ENCODE data around the gene MASP2.

DNA sequence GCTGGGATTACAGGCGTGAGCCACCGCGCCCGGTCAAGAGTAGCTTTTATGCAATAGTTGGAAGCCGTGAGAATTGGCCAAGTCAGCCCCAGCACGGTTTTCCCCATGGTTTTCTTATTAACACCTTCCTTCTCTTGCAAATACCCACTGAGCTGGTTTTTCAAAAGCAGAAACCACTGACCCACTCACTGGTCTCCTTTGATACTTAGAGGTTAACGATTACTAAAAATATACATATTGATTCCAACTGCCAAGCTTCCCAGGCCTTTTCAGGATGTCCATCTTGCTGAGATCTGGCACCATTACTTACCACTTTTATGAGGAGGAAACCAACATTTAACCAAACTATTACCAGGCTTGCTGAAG is 60.5 kb downstream of the MASP2 start:
- TF ChIP-seq, protein P1, sequence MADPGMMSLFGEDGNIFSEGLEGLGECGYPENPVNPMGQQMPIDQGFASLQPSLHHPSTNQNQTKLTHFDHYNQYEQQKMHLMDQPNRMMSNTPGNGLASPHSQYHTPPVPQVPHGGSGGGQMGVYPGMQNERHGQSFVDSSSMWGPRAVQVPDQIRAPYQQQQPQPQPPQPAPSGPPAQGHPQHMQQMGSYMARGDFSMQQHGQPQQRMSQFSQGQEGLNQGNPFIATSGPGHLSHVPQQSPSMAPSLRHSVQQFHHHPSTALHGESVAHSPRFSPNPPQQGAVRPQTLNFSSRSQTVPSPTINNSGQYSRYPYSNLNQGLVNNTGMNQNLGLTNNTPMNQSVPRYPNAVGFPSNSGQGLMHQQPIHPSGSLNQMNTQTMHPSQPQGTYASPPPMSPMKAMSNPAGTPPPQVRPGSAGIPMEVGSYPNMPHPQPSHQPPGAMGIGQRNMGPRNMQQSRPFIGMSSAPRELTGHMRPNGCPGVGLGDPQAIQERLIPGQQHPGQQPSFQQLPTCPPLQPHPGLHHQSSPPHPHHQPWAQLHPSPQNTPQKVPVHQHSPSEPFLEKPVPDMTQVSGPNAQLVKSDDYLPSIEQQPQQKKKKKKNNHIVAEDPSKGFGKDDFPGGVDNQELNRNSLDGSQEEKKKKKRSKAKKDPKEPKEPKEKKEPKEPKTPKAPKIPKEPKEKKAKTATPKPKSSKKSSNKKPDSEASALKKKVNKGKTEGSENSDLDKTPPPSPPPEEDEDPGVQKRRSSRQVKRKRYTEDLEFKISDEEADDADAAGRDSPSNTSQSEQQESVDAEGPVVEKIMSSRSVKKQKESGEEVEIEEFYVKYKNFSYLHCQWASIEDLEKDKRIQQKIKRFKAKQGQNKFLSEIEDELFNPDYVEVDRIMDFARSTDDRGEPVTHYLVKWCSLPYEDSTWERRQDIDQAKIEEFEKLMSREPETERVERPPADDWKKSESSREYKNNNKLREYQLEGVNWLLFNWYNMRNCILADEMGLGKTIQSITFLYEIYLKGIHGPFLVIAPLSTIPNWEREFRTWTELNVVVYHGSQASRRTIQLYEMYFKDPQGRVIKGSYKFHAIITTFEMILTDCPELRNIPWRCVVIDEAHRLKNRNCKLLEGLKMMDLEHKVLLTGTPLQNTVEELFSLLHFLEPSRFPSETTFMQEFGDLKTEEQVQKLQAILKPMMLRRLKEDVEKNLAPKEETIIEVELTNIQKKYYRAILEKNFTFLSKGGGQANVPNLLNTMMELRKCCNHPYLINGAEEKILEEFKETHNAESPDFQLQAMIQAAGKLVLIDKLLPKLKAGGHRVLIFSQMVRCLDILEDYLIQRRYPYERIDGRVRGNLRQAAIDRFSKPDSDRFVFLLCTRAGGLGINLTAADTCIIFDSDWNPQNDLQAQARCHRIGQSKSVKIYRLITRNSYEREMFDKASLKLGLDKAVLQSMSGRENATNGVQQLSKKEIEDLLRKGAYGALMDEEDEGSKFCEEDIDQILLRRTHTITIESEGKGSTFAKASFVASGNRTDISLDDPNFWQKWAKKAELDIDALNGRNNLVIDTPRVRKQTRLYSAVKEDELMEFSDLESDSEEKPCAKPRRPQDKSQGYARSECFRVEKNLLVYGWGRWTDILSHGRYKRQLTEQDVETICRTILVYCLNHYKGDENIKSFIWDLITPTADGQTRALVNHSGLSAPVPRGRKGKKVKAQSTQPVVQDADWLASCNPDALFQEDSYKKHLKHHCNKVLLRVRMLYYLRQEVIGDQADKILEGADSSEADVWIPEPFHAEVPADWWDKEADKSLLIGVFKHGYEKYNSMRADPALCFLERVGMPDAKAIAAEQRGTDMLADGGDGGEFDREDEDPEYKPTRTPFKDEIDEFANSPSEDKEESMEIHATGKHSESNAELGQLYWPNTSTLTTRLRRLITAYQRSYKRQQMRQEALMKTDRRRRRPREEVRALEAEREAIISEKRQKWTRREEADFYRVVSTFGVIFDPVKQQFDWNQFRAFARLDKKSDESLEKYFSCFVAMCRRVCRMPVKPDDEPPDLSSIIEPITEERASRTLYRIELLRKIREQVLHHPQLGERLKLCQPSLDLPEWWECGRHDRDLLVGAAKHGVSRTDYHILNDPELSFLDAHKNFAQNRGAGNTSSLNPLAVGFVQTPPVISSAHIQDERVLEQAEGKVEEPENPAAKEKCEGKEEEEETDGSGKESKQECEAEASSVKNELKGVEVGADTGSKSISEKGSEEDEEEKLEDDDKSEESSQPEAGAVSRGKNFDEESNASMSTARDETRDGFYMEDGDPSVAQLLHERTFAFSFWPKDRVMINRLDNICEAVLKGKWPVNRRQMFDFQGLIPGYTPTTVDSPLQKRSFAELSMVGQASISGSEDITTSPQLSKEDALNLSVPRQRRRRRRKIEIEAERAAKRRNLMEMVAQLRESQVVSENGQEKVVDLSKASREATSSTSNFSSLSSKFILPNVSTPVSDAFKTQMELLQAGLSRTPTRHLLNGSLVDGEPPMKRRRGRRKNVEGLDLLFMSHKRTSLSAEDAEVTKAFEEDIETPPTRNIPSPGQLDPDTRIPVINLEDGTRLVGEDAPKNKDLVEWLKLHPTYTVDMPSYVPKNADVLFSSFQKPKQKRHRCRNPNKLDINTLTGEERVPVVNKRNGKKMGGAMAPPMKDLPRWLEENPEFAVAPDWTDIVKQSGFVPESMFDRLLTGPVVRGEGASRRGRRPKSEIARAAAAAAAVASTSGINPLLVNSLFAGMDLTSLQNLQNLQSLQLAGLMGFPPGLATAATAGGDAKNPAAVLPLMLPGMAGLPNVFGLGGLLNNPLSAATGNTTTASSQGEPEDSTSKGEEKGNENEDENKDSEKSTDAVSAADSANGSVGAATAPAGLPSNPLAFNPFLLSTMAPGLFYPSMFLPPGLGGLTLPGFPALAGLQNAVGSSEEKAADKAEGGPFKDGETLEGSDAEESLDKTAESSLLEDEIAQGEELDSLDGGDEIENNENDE (IDR thresholded peaks at IDR 0.05; ENCODE audit: insufficient replicate concordance, low read length), result no peak
- TF ChIP-seq NRF1 (IDR thresholded peaks at IDR 0.05; ENCODE audit: low read depth, low read length) (no peak), ZNF274 (IDR thresholded peaks at IDR 0.05; ENCODE audit: borderline replicate concordance, extremely low read depth, low read length) (no peak), SIX5 (IDR thresholded peaks at IDR 0.05; ENCODE audit: low read depth, low read length) (no peak), POLR2A (IDR thresholded peaks at IDR 0.05; ENCODE audit: control extremely low read depth in 1 of 2, low read depth in 2 of 2, low read length in 2 of 2) (no peak), CREB1 (IDR thresholded peaks at IDR 0.05) (no peak), JUND (IDR thresholded peaks at IDR 0.05; ENCODE audit: low read length) (no peak), KDM4A (IDR thresholded peaks at IDR 0.05; ENCODE audit: low read depth, low read length, severe bottlenecking) (no peak), RAD21 (IDR thresholded peaks at IDR 0.05 in 1 of 2, conservative IDR thresholded peaks at IDR 0.05 in 1 of 2; ENCODE audit: low read depth in 2 of 2, low read length in 2 of 2) (no peak), MAFK (IDR thresholded peaks at IDR 0.05; ENCODE audit: low read depth, low read length) (no peak)
- TF ChIP-seq, protein P2, sequence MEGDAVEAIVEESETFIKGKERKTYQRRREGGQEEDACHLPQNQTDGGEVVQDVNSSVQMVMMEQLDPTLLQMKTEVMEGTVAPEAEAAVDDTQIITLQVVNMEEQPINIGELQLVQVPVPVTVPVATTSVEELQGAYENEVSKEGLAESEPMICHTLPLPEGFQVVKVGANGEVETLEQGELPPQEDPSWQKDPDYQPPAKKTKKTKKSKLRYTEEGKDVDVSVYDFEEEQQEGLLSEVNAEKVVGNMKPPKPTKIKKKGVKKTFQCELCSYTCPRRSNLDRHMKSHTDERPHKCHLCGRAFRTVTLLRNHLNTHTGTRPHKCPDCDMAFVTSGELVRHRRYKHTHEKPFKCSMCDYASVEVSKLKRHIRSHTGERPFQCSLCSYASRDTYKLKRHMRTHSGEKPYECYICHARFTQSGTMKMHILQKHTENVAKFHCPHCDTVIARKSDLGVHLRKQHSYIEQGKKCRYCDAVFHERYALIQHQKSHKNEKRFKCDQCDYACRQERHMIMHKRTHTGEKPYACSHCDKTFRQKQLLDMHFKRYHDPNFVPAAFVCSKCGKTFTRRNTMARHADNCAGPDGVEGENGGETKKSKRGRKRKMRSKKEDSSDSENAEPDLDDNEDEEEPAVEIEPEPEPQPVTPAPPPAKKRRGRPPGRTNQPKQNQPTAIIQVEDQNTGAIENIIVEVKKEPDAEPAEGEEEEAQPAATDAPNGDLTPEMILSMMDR (IDR thresholded peaks at IDR 0.05; ENCODE audit: control extremely low read depth in 1 of 3, insufficient read depth in 1 of 3, low read depth in 1 of 3, low read length in 3 of 3), result no peak
